Esophagus (tissue), 2 donors: ENCODE results near the gene STAC3. TPM values are rescaled to one million over a fixed set of nuclear protein-coding genes. Genes with fewer than 3 reads are reported as not detected.

Experiments used
- H3K27ac ChIP-seq, 2 donors: one replicate each; pipeline ENCODE4 v1.5.1; 2013; ENCODE audit warnings: low read depth in 2 of 2, mild to moderate bottlenecking in 2 of 2, inconsistent platforms in 1 of 2, low read length in 1 of 2, moderate library complexity in 1 of 2
- H3K27me3 ChIP-seq, 2 donors: one replicate each; pipeline ENCODE4 v1.6.1; 2013; ENCODE audit warnings: low read length in 2 of 2, control low read depth in 1 of 2, mild to moderate bottlenecking in 1 of 2; ENCODE audit not compliant: insufficient read depth in 2 of 2, control insufficient read depth in 1 of 2
- H3K36me3 ChIP-seq, 2 donors: one replicate each; pipeline ENCODE4 v1.6.1; 2013; ENCODE audit warnings: low read length in 1 of 2; ENCODE audit not compliant: control insufficient read depth in 2 of 2, insufficient read depth in 2 of 2
- H3K4me1 ChIP-seq, 2 donors: one replicate each; pipeline ENCODE4 v1.6.1; 2013; ENCODE audit warnings: low read length in 1 of 2; ENCODE audit not compliant: control insufficient read depth in 2 of 2, insufficient read depth in 2 of 2
- H3K4me3 ChIP-seq, 2 donors: one replicate each; pipeline ENCODE4 v1.5.1; 2013; ENCODE audit warnings: low read length in 2 of 2, mild to moderate bottlenecking in 2 of 2, low read depth in 1 of 2, moderate library complexity in 1 of 2
- H3K9me3 ChIP-seq, 2 donors: one replicate each; pipeline ENCODE4 v1.6.1; 2013; ENCODE audit warnings: mild to moderate bottlenecking in 2 of 2, low read depth in 1 of 2, low read length in 1 of 2, moderate library complexity in 1 of 2; ENCODE audit not compliant: control insufficient read depth in 2 of 2, insufficient read depth in 1 of 2
- WGBS, 2 donors: extraction: QIAGEN DNeasy Blood & Tissue Kit; methylation state at CpG; one replicate each; pipeline ENCODE4 v1.1.7; 2013; 5-methylcytosine and 5-hydroxymethylcytosine counted together
- polyA plus RNA-seq, 2 donors: library from polyadenylated mRNA; stranded (reverse); fragments of 200-250 nt; gene quantifications; one replicate each; pipeline ENCODE4 v1.2.3, GENCODE V29; 2013
- donor health status: healthy with polysubstance abuse.
- donor health status: Bipolar disorder and iron deficiency.

The STAC3 gene
- polyA plus RNA-seq, 2 donors: 0.96 to 1.4 TPM

GRCh38 chr12:57196956-57197355, 54.0 kb downstream of the STAC3 start:
- Histone ChIP-seq H3K27ac (no peak overlapping the region), H3K9me3 (no peaks in the 10 kb centered on the region), H3K4me1 (no peaks in the 10 kb centered on the region), H3K27me3 (no peaks in the 10 kb centered on the region), H3K4me3 (no peak overlapping the region), H3K36me3 (peaks cover 41 to 95% of the 10 kb centered on the region in 2 donors)
- WGBS, 2 donors: 87 to 92% methylated on average over 22 of the region's 22 CpGs

GRCh38 chr12:57196439-57196838, 54.5 kb downstream of the STAC3 start:
- no peak overlapping the region for H3K27ac ChIP-seq
- 52 to 75% methylated on average over 4 of the region's 4 CpGs for WGBS, 2 donors
- H3K4me3 ChIP-seq: no peak overlapping the region
- no peaks in the 10 kb centered on the region for H3K27me3 ChIP-seq
- H3K36me3 ChIP-seq: peaks cover 41 to 95% of the 10 kb centered on the region in 2 donors
- no peaks in the 10 kb centered on the region for H3K9me3 ChIP-seq
- no peaks in the 10 kb centered on the region for H3K4me1 ChIP-seq

GRCh38 chr12:57195611-57196371, 55.2 kb downstream of the STAC3 start:
- Histone ChIP-seq H3K4me3 (no peak overlapping the region), H3K36me3 (peaks cover 41 to 95% of the 10 kb centered on the region in 2 donors), H3K9me3 (no peaks in the 10 kb centered on the region), H3K27me3 (no peaks in the 10 kb centered on the region), H3K27ac (no peak overlapping the region), H3K4me1 (no peaks in the 10 kb centered on the region)
- WGBS, 2 donors: 82% methylated on average over 34 of the region's 34 CpGs

- H3K4me1 ChIP-seq: no peaks in the 10 kb centered on the region
Observed at GRCh38 chr12:57195186-57195585, 55.8 kb downstream of the STAC3 start.

GRCh38 chr12:57194253-57194652, 56.7 kb downstream of the STAC3 start:
- Histone ChIP-seq H3K36me3 (peaks cover 41 to 96% of the 10 kb centered on the region in 2 donors), H3K4me3 (no peak overlapping the region), H3K4me1 (no peaks in the 10 kb centered on the region), H3K9me3 (no peaks in the 10 kb centered on the region), H3K27me3 (no peaks in the 10 kb centered on the region), H3K27ac (no peak overlapping the region)
- 86 to 87% methylated on average over 18 of the region's 18 CpGs for WGBS, 2 donors

More at GRCh38 chr12:57195186-57195585, 55.8 kb downstream of the STAC3 start:
- H3K27me3 ChIP-seq: no peaks in the 10 kb centered on the region
- peaks cover 41 to 95% of the 10 kb centered on the region in 2 donors for H3K36me3 ChIP-seq
- no peak overlapping the region for H3K4me3 ChIP-seq
- WGBS, 2 donors: 88 to 92% methylated on average over 19 of the region's 19 CpGs
- H3K9me3 ChIP-seq: no peaks in the 10 kb centered on the region
- no peak overlapping the region for H3K27ac ChIP-seq

DNA sequence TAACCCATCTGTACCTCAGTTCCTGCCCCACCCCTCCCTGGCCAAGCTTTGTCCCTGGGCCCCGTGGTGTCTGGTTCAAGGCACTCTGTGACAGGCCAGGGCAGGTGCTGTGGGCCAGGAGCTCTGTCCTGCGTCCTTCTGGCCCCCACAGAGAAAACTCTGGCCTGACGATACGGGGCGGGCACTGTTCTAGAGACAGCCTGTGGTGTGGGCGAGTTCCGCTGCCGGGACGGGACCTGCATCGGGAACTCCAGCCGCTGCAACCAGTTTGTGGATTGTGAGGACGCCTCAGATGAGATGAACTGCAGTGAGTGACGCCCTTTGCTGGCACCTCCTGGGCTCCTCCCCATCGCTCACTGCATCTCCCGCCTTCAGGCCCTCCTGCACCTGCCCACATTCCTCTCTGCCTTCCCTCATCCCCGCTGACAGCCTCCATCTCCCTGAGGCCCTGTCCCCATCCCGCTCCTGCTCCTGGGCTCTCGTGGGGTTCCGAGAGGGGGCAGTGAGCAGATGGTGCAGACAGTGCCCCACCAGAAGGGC, 57.2 kb downstream of the STAC3 start:
- Histone ChIP-seq H3K36me3 (peaks cover 41 to 96% of the 10 kb centered on the region in 2 donors), H3K9me3 (no peaks in the 10 kb centered on the region), H3K27me3 (no peaks in the 10 kb centered on the region), H3K27ac (no peak overlapping the region), H3K4me3 (no peak overlapping the region), H3K4me1 (no peaks in the 10 kb centered on the region)
- WGBS, 2 donors: 86 to 88% methylated on average over 19 of the region's 19 CpGs

Other genes starting within 250 kb of the STAC3 start
- 1 to 10 TPM; 1.2 to 1.4 TPM for gene ZBTB39, start 244.6 kb downstream of the STAC3 start, polyA plus RNA-seq
- gene TAC3, start 234.7 kb downstream of the STAC3 start, polyA plus RNA-seq: under 1 TPM in 1 of 2 donors, not detected in 1; 0.16 TPM
- gene MYO1A, start 201.1 kb downstream of the STAC3 start, polyA plus RNA-seq: under 1 TPM; 0.12 to 0.31 TPM
- gene NEMP1, start 172.4 kb downstream of the STAC3 start, polyA plus RNA-seq: 1 to 10 TPM; 3.0 TPM
- gene NAB2, start 162.1 kb downstream of the STAC3 start, polyA plus RNA-seq: 10 to 100 TPM; 11.6 to 19.3 TPM
- 100 to 1,000 TPM; 101 to 145 TPM for gene STAT6, start 139.8 kb downstream of the STAC3 start, polyA plus RNA-seq
- 10 to 100 TPM; 29.6 to 47.6 TPM for gene LRP1, start 122.7 kb downstream of the STAC3 start, polyA plus RNA-seq
- gene LRP1-AS, start 103.6 kb downstream of the STAC3 start, polyA plus RNA-seq: not detected
- 1 to 10 TPM in 1 of 2 donors, under 1 TPM in 1; 0.73 to 1.3 TPM for gene NXPH4, start 34.4 kb downstream of the STAC3 start, polyA plus RNA-seq
- 10 to 100 TPM; 19.8 to 69.5 TPM for gene SHMT2, start 21.5 kb downstream of the STAC3 start, polyA plus RNA-seq
- 10 to 100 TPM; 10.4 to 12.4 TPM for gene R3HDM2, start 179.9 kb upstream of the STAC3 start, polyA plus RNA-seq
- gene INHBC, start 183.6 kb upstream of the STAC3 start, polyA plus RNA-seq: under 1 TPM in 1 of 2 donors, not detected in 1; 0.01 TPM
- gene INHBE, start 204.1 kb upstream of the STAC3 start, polyA plus RNA-seq: under 1 TPM in 1 of 2 donors, not detected in 1; 0.01 TPM
- gene GLI1, start 208.6 kb upstream of the STAC3 start, polyA plus RNA-seq: under 1 TPM; 0.16 to 0.28 TPM
- gene ARHGAP9, start 228.7 kb upstream of the STAC3 start, polyA plus RNA-seq: 1 to 10 TPM; 4.3 to 9.2 TPM
- 100 to 1,000 TPM in 1 of 2 donors, 10 to 100 TPM in 1; 74.4 to 106 TPM for gene MARS1, start 236.9 kb upstream of the STAC3 start, polyA plus RNA-seq